ENCODE results near the gene CFDP1. TPM values are rescaled to one million over a fixed set of nuclear protein-coding genes. Genes with fewer than 3 reads are reported as not detected.
A peak's percentile ranks its signal among the peaks of the same experiment; 100 is the strongest.

CFDP1 gene
- total RNA-seq, 1 experiment from 2014 or later = 32.1 TPM

GRCh38 chr16:75288596-75289120 is 144.6 kb downstream of the CFDP1 start:
- Histone ChIP-seq H3K9me3 (ENCODE audit: low read length) (no peaks in the 10 kb centered on the region), H3K36me3 (ENCODE audit: low read depth, low read length) (peaks cover 5% of the 10 kb centered on the region; the same call in 1 of the 2 replicates), H3K27ac (ENCODE audit: low read length) (peak overlapping the region; percentile 12; the same call in 1 of the 2 replicates), H3F3A (ENCODE audit: low read length, unreplicated experiment) (no peaks in the 10 kb centered on the region), H3K4me1 (ENCODE audit: insufficient read depth, low read length) (peaks cover 12% of the 10 kb centered on the region; the same call in 1 of the 2 replicates), H3K4me3 (ENCODE audit: low read length) (no peak overlapping the region), H3K27me3 (ENCODE audit: low read length) (no peaks in the 10 kb centered on the region), H3K9ac (ENCODE audit: low read length) (no peak overlapping the region), H3K4me2 (ENCODE audit: low read length) (no peak overlapping the region), H2AFZ (ENCODE audit: low read length) (no peak overlapping the region), H3K9me2 (replicated peaks; ENCODE audit: low read length) (no peaks in the 10 kb centered on the region), H3K79me2 (ENCODE audit: low read length) (no peaks in the 10 kb centered on the region), H4K20me1 (ENCODE audit: low read length) (no peaks in the 10 kb centered on the region)
- ChIA-PET CTCF (no interaction called here), POLR2A (ENCODE audit: unreplicated experiment) (interaction anchor here (0.5 kb wide), 1 partner anchor 154 kb away, joined by 3 read pairs; no protein-coding TSS in a partner anchor)
- ATAC-seq (no peak), DNase-seq (no peak)
- no TSS peak for BruUV-seq (replicated peaks)
- intact Hi-C loops (cut with micrococcal nuclease) = no loop called here
- TF ChIP-seq EZH2phosphoT487 (IDR thresholded peaks at IDR 0.05; ENCODE audit: borderline replicate concordance, low read length) (no peak), CTCF (conservative IDR thresholded peaks at IDR 0.05; ENCODE audit: low read depth, low read length) (no peak), EZH2 (IDR thresholded peaks at IDR 0.05; ENCODE audit: low read length, unreplicated experiment) (no peak)

GRCh38 chr16:75288181-75288580 is 145.1 kb downstream of the CFDP1 start:
- Histone ChIP-seq H4K20me1 (ENCODE audit: low read length) (no peaks in the 10 kb centered on the region), H3K9ac (ENCODE audit: low read length) (no peak overlapping the region), H3F3A (ENCODE audit: low read length, unreplicated experiment) (no peaks in the 10 kb centered on the region), H3K79me2 (ENCODE audit: low read length) (no peaks in the 10 kb centered on the region), H3K4me1 (ENCODE audit: insufficient read depth, low read length) (peaks cover 12% of the 10 kb centered on the region; the same call in 1 of the 2 replicates), H3K27me3 (ENCODE audit: low read length) (no peaks in the 10 kb centered on the region), H3K9me3 (ENCODE audit: low read length) (no peaks in the 10 kb centered on the region), H3K4me3 (ENCODE audit: low read length) (no peak overlapping the region), H3K9me2 (replicated peaks; ENCODE audit: low read length) (no peaks in the 10 kb centered on the region), H3K36me3 (ENCODE audit: low read depth, low read length) (peaks cover 5% of the 10 kb centered on the region; the same call in 1 of the 2 replicates), H3K4me2 (ENCODE audit: low read length) (no peak overlapping the region), H3K27ac (ENCODE audit: low read length) (no peak overlapping the region), H2AFZ (ENCODE audit: low read length) (no peak overlapping the region)
- TF ChIP-seq CTCF (conservative IDR thresholded peaks at IDR 0.05; ENCODE audit: low read depth, low read length) = no peak
- no peak for TF ChIP-seq EZH2phosphoT487 (IDR thresholded peaks at IDR 0.05; ENCODE audit: borderline replicate concordance, low read length)
- no peak for TF ChIP-seq EZH2 (IDR thresholded peaks at IDR 0.05; ENCODE audit: low read length, unreplicated experiment)
- BruUV-seq (replicated peaks) = no TSS peak
- ATAC-seq = no peak
- ChIA-PET POLR2A (ENCODE audit: unreplicated experiment) (interaction anchor here (0.5 to 0.7 kb wide), 2 partner anchors 38 to 153 kb away, joined by 3 read pairs; no protein-coding TSS in a partner anchor), CTCF (no interaction called here)
- intact Hi-C loops (cut with micrococcal nuclease) = no loop called here
- DNase-seq = no peak

GRCh38 chr16:75287708-75288107 is 145.6 kb downstream of the CFDP1 start:
- intact Hi-C loops (cut with micrococcal nuclease) = no loop called here
- no TSS peak for BruUV-seq (replicated peaks)
- Histone ChIP-seq H3K36me3 (ENCODE audit: low read depth, low read length) (peaks cover 1% of the 10 kb centered on the region; the same call in 1 of the 2 replicates), H3K4me2 (ENCODE audit: low read length) (no peak overlapping the region), H3K4me3 (ENCODE audit: low read length) (no peak overlapping the region), H4K20me1 (ENCODE audit: low read length) (no peaks in the 10 kb centered on the region), H3K9me3 (ENCODE audit: low read length) (no peaks in the 10 kb centered on the region), H3K9me2 (replicated peaks; ENCODE audit: low read length) (no peaks in the 10 kb centered on the region), H2AFZ (ENCODE audit: low read length) (no peak overlapping the region), H3K4me1 (ENCODE audit: insufficient read depth, low read length) (peaks cover 12% of the 10 kb centered on the region; the same call in 1 of the 2 replicates), H3F3A (ENCODE audit: low read length, unreplicated experiment) (no peaks in the 10 kb centered on the region), H3K27me3 (ENCODE audit: low read length) (no peaks in the 10 kb centered on the region), H3K27ac (ENCODE audit: low read length) (no peak overlapping the region), H3K9ac (ENCODE audit: low read length) (no peak overlapping the region), H3K79me2 (ENCODE audit: low read length) (no peaks in the 10 kb centered on the region)
- TF ChIP-seq EZH2 (IDR thresholded peaks at IDR 0.05; ENCODE audit: low read length, unreplicated experiment) = no peak
- no peak for TF ChIP-seq CTCF (conservative IDR thresholded peaks at IDR 0.05; ENCODE audit: low read depth, low read length)
- no peak for TF ChIP-seq EZH2phosphoT487 (IDR thresholded peaks at IDR 0.05; ENCODE audit: borderline replicate concordance, low read length)
- ChIA-PET CTCF (no interaction called here), POLR2A (ENCODE audit: unreplicated experiment) (interaction anchor here (0.7 kb wide), 1 partner anchor 38 kb away, joined by 3 read pairs; no protein-coding TSS in a partner anchor)
- no peak for DNase-seq
- ATAC-seq = no peak

Data from PC-3 (cell line).